Upper lobe of right lung (tissue), 1 donor: ENCODE measurements around the gene NCR3LG1. TPM values are rescaled to one million over a fixed set of nuclear protein-coding genes. Genes with fewer than 3 reads are reported as not detected.

Source experiments
- ATAC-seq: fragments of 200-7000 bp; cut with Tn5 transposase; one replicate; pipeline ENCODE4 v1.9.1; 2020; ENCODE audit warnings: mild to moderate bottlenecking, moderate library complexity
- DNase-seq: peaks from one replicate; pipeline ENCODE4 v3.0.0-alpha.2; 2020
- H3K27ac ChIP-seq: fragments of 200-600 bp; one replicate; pipeline ENCODE4 v1.8.0; 2022
- H3K27me3 ChIP-seq: fragments of 200-600 bp; one replicate; pipeline ENCODE4 v1.8.0; 2022; ENCODE audit warnings: mild to moderate bottlenecking
- H3K36me3 ChIP-seq: fragments of 200-600 bp; one replicate; pipeline ENCODE4 v1.8.0; 2022
- H3K4me1 ChIP-seq: fragments of 200-600 bp; one replicate; pipeline ENCODE4 v1.8.0; 2022
- H3K4me3 ChIP-seq: fragments of 200-600 bp; one replicate; pipeline ENCODE4 v1.8.0; 2022; ENCODE audit warnings: mild to moderate bottlenecking
- H3K9me3 ChIP-seq: fragments of 200-600 bp; one replicate; pipeline ENCODE4 v1.8.0; 2022
- intact Hi-C: fragments of 100-400 bp; cut with DNase I; formaldehyde crosslinking; loops from one replicate; pipeline ENCODE4 v1.11.0; 2022
- total RNA-seq: library from RNA; stranded (reverse); fragmentation: NEBNext Ultra II Directional; extraction: Animal tissue kit (Norgen Biotek cat#: 25700); gene quantifications from one replicate; pipeline ENCODE4 v1.2.1, GENCODE V29; 2021
- TF ChIP-seq, protein P1 (sequence below): fragments of 200-600 bp; IDR thresholded peaks from one replicate; pipeline ENCODE4 v1.8.0; 2022; ENCODE audit warnings: antibody characterized with exemption
- donor health status: DM: no; HTN: yes; CAD: no; lungs with severe emphysema.

The NCR3LG1 gene
- total RNA-seq, 1 donor from 2014 or later = 5.6 TPM

DNA sequence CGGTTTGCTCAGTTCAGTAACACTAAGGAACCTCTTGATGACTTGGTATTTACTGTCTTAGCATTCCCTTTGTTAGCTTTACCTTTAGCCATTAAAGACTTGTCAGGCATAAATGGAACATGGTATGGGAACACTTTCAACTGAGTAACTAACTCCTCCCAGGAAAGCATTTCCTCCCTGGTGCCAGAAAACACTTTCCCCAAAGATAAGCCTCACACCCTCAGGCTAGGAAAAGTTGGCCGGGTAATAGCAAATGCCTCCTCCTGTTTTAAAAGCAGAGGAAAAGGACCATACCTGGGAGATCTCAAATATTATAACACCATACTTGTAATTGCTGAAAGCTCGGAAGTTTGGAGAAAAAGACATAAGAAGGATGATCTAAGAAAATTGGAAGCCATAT lies 24.9 kb downstream of the NCR3LG1 start:
- H3K9me3 ChIP-seq = peaks cover 23% of the 10 kb centered on the region
- no peaks in the 10 kb centered on the region for H3K27me3 ChIP-seq
- no peaks in the 10 kb centered on the region for H3K4me1 ChIP-seq
- DNase-seq (no peak), ATAC-seq (no peak)
- H3K36me3 ChIP-seq = no peaks in the 10 kb centered on the region
- intact Hi-C loops = no loop called here
- no peak overlapping the region for H3K27ac ChIP-seq
- H3K4me3 ChIP-seq = no peak overlapping the region
- TF ChIP-seq, protein P1, sequence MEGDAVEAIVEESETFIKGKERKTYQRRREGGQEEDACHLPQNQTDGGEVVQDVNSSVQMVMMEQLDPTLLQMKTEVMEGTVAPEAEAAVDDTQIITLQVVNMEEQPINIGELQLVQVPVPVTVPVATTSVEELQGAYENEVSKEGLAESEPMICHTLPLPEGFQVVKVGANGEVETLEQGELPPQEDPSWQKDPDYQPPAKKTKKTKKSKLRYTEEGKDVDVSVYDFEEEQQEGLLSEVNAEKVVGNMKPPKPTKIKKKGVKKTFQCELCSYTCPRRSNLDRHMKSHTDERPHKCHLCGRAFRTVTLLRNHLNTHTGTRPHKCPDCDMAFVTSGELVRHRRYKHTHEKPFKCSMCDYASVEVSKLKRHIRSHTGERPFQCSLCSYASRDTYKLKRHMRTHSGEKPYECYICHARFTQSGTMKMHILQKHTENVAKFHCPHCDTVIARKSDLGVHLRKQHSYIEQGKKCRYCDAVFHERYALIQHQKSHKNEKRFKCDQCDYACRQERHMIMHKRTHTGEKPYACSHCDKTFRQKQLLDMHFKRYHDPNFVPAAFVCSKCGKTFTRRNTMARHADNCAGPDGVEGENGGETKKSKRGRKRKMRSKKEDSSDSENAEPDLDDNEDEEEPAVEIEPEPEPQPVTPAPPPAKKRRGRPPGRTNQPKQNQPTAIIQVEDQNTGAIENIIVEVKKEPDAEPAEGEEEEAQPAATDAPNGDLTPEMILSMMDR = no peak

DNA sequence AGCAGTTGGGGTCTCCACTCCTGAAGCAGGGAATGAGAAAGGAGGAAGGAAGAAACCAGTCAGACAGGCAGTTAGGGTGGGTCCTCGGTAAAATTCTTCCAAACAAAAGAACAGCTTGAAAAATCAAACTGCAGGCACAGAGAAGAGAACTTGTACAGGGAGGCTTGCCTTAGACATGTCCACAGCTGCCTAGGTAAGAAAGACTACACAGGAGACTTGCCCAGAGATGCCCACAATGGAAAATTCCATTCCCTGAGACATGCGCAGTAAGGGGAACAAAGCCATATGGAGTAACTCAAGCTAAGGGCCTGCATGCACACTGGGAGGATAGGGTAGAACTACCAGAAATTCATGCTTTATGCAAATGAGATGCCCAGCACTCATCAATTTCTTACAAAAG lies 27.1 kb downstream of the NCR3LG1 start:
- H3K4me1 ChIP-seq = no peaks in the 10 kb centered on the region
- intact Hi-C loops = no loop called here
- no peak for DNase-seq
- no peaks in the 10 kb centered on the region for H3K27me3 ChIP-seq
- no peaks in the 10 kb centered on the region for H3K36me3 ChIP-seq
- TF ChIP-seq, protein P1 = no peak
- no peak overlapping the region for H3K4me3 ChIP-seq
- no peak for ATAC-seq
- peaks cover under 1% of the 10 kb centered on the region for H3K9me3 ChIP-seq
- no peak overlapping the region for H3K27ac ChIP-seq

DNA sequence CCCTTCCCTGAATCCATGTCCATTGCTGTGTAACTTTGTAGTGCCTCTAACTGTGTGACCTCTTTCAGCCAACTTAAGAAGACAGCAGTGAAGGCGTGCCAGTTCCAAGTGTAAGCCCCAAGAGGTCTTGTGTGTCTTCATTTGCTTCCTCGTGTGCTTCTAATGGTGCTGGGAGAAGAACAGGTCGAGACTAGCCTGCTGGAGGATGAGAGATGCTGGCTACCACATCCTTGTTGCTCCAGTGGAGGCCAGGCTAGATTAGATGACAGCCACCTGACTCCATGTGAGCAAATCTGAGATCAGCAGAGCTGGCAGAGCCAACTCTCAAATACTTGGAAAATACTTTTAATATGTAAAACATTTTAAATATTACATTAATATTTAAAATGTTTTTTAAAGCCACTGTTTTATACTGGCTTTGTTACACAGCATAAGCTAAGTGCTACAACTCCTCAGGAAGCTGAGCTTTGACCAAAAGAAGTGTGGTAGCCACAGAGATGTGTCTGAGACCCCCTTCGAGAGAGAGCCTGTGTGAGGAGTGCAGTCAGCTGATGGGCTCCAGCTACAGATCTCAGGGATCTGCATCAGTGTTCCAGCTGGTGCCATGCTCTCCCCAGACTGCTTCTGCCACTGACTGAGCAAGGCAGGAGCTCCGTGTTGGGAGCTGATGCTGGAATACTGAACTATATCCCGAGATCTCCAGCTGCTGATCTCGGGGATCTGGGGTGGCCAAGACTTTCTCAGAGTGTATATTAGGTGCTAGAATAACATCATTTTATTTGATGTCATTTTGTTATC lies 28.0 kb downstream of the NCR3LG1 start:
- Histone ChIP-seq H3K9me3 (no peaks in the 10 kb centered on the region), H3K27ac (no peak overlapping the region), H3K27me3 (no peaks in the 10 kb centered on the region), H3K36me3 (no peaks in the 10 kb centered on the region), H3K4me1 (no peaks in the 10 kb centered on the region), H3K4me3 (no peak overlapping the region)
- ATAC-seq (no peak), DNase-seq (no peak)
- TF ChIP-seq, protein P1 = no peak
- intact Hi-C loops = no loop called here

DNA sequence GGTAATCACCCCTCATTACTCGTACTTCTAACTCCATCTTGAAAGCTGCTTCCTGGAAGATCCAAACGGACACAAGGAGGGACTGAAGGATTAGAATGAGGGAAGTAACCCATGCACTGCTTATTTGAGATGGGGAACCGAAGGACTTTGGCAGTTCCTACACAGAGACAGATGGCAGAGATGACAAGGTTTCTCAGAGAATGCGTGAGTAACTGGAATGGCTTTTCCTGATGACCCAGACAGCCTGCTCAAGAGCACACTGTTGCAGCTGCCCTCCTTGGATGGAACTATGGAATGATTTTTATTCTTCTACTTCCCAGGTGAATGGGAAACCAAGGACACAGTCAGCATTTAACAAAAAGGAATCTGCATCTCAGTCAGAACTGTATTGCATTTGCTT lies 29.6 kb downstream of the NCR3LG1 start:
- no peak overlapping the region for H3K27ac ChIP-seq
- no peak for ATAC-seq
- H3K4me1 ChIP-seq = no peaks in the 10 kb centered on the region
- H3K4me3 ChIP-seq = no peak overlapping the region
- no peaks in the 10 kb centered on the region for H3K36me3 ChIP-seq
- H3K27me3 ChIP-seq = no peaks in the 10 kb centered on the region
- intact Hi-C loops = no loop called here
- TF ChIP-seq, protein P1 = no peak
- no peaks in the 10 kb centered on the region for H3K9me3 ChIP-seq
- no peak for DNase-seq

DNA sequence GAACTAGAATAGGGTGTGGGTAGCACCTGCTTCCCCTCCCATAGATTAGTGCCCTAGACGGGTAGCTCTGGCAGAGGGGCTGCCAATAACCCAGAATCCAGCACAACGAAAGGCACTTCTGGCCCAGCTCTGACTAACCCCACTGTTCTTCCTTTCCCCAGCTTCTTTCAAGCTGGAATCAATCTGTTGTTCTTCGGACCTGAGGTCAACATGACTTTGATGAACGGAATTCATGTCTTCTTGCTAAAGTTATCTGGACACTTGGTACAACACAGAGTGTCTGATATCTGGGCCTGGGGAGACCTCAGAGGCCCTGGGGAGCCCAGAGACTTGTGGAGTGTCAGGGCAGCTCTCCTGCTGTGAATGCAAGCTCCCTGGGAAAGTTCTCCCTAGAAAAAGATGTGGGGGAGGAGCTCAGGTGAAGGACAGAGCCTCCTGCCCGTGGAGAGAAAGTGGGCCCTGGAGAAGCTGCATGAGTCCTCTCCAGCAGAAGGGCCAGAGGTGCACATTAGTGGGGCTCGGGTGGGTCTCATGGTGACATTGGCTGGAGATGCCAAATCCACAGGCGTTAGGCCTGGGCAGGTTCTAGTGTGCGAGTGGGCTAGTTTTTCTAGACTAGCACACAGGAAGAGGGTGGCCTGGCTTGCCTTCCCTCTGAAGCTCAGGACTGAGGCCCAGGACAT lies 30.6 kb downstream of the NCR3LG1 start:
- Histone ChIP-seq H3K4me3 (no peak overlapping the region), H3K4me1 (no peaks in the 10 kb centered on the region), H3K27ac (no peak overlapping the region), H3K36me3 (no peaks in the 10 kb centered on the region), H3K9me3 (no peaks in the 10 kb centered on the region), H3K27me3 (no peaks in the 10 kb centered on the region)
- DNase-seq (no peak), ATAC-seq (no peak)
- TF ChIP-seq, protein P1 = no peak
- intact Hi-C loops = no loop called here
